SK-N-SH (cell line): ENCODE results near the gene VTCN1. TPM values are rescaled to one million over a fixed set of nuclear protein-coding genes. Genes with fewer than 3 reads are reported as not detected.

Experiments used
- CTCF ChIA-PET: fragments of 300-600, 350-600 bp; formaldehyde crosslinking; extraction: SDS; loops from one replicate; lab custom pipeline; 2021; lab: Yijun Ruan, JAX
- POLR2A ChIA-PET: fragments of 350-600 bp; sonication (Branson Sonifier 250); formaldehyde crosslinking; extraction: SDS; loops from one replicate; lab custom pipeline; 2020; ENCODE audit warnings: antibody characterized with exemption, inconsistent platforms; lab: Yijun Ruan, JAX
- DNase-seq: peaks from one replicate; pipeline ENCODE4 v3.0.0; 2012
- H2AFZ ChIP-seq: fragments of 200-600 bp; sonication (generic); 2 replicates; pipeline ENCODE4 v1.8.1; 2016; ENCODE audit warnings: antibody characterized with exemption, mild to moderate bottlenecking, low read depth
- H3F3A ChIP-seq: fragments of 200-600 bp; sonication (generic); replicated peaks from 2 replicates; pipeline ENCODE3; 2016; ENCODE audit warnings: antibody characterized with exemption, mild to moderate bottlenecking; ENCODE audit not compliant: insufficient read depth
- H3K27ac ChIP-seq, 2 experiments: fragments of 200-500 bp in 1 of 2; fragments of 200-600 bp in 1 of 2; sonication (Bioruptor generic) in 1 of 2; sonication (generic), shearing (Covaris generic) in 1 of 2; 2 replicates each; pipeline versions ENCODE4 v1.5.1 to v1.6.1; 2014 to 2016; ENCODE audit warnings: low read depth in 2 of 2, inconsistent platforms in 1 of 2, low read length in 1 of 2, mild to moderate bottlenecking in 1 of 2, mixed read lengths in 1 of 2
- H3K27me3 ChIP-seq: fragments of 200-600 bp; sonication (generic), shearing (Covaris generic); 2 replicates; pipeline ENCODE4 v1.6.1; 2016; ENCODE audit warnings: mixed run types; ENCODE audit not compliant: insufficient read depth
- H3K36me3 ChIP-seq, 2 experiments: fragments of 200-500 bp in 1 of 2; fragments of 200-600 bp in 1 of 2; sonication (Bioruptor generic) in 1 of 2; sonication (generic) in 1 of 2; replicated peaks in 1 of 2; 2 replicates each; pipeline versions ENCODE3 to v1.5.1; 2014 to 2016; ENCODE audit warnings: low read length in 1 of 2, mild to moderate bottlenecking in 1 of 2; ENCODE audit not compliant: insufficient read depth in 2 of 2, control insufficient read depth in 1 of 2
- H3K4me1 ChIP-seq, 2 experiments: fragments of 200-500 bp in 1 of 2; fragments of 200-600 bp in 1 of 2; sonication (Bioruptor generic) in 1 of 2; sonication (generic), shearing (Covaris generic) in 1 of 2; 2 replicates each; pipeline versions ENCODE4 v1.5.1 to v1.6.1; 2014 to 2016; ENCODE audit warnings: low read depth in 1 of 2, low read length in 1 of 2, mixed run types in 1 of 2; ENCODE audit not compliant: insufficient read depth in 2 of 2, control insufficient read depth in 1 of 2
- H3K4me2 ChIP-seq: fragments of 200-600 bp; sonication (generic), shearing (Covaris generic); 2 replicates; pipeline ENCODE4 v1.6.1; 2017; ENCODE audit warnings: mixed run types
- H3K4me3 ChIP-seq, 2 experiments: fragments of 200-500 bp in 1 of 2; fragments of 200-600 bp in 1 of 2; sonication (Bioruptor generic) in 1 of 2; sonication (generic), shearing (Covaris generic) in 1 of 2; 2 replicates each; pipeline versions ENCODE4 v1.5.1 to v1.8.1; 2014 to 2016; ENCODE audit warnings: low read depth in 2 of 2, inconsistent platforms in 1 of 2, low read length in 1 of 2, mild to moderate bottlenecking in 1 of 2, mixed read lengths in 1 of 2, moderate library complexity in 1 of 2
- H3K79me2 ChIP-seq: fragments of 200-600 bp; sonication (generic); 2 replicates; pipeline ENCODE4 v1.8.1; 2017; ENCODE audit warnings: mild to moderate bottlenecking; ENCODE audit not compliant: insufficient read depth
- H3K9ac ChIP-seq: fragments of 200-600 bp; sonication (generic); 2 replicates; pipeline ENCODE4 v1.6.1; 2017; ENCODE audit warnings: mixed run types
- H3K9me2 ChIP-seq: fragments of 200-600 bp; sonication (generic); 2 replicates; pipeline ENCODE4 v1.6.1; 2017; ENCODE audit warnings: mixed run types
- H3K9me3 ChIP-seq: fragments of 200-600 bp; sonication (generic); 2 replicates; pipeline ENCODE4 v1.6.1; 2017; ENCODE audit warnings: mixed run types, mild to moderate bottlenecking, moderate library complexity
- H4K20me1 ChIP-seq: fragments of 200-600 bp; sonication (generic); 2 replicates; pipeline ENCODE4 v1.6.1; 2017; ENCODE audit warnings: mild to moderate bottlenecking, mixed run types; ENCODE audit not compliant: insufficient read depth
- CTCF ChIP-seq: fragments of 200-600 bp; sonication (generic); IDR thresholded peaks from 2 replicates; pipeline ENCODE4 v1.6.1; 2017; ENCODE audit warnings: antibody characterized with exemption, mild to moderate bottlenecking, moderate library complexity
- ELF1 ChIP-seq: IDR thresholded peaks from 2 replicates; pipeline ENCODE4 v1.4.0; 2012
- EZH2phosphoT487 ChIP-seq: fragments of 200-600 bp; sonication (generic); IDR thresholded peaks from 2 replicates; pipeline ENCODE4 v1.6.1; 2017; ENCODE audit warnings: low read depth, mixed run types, mild to moderate bottlenecking, antibody characterized with exemption, moderate library complexity, borderline replicate concordance
- FOSL2 ChIP-seq: IDR thresholded peaks from 2 replicates; pipeline ENCODE4 v1.4.0; 2012; ENCODE audit warnings: low read depth, mild to moderate bottlenecking, moderate library complexity, borderline replicate concordance
- FOXJ3 ChIP-seq: sonication (generic); formaldehyde crosslinking; IDR thresholded peaks from 2 replicates; pipeline ENCODE4 v1.5.1; 2020; ENCODE audit warnings: mild to moderate bottlenecking, missing genetic modification reagents
- GATA2 ChIP-seq: sonication (generic); formaldehyde crosslinking; IDR thresholded peaks from 2 replicates; pipeline ENCODE4 v1.5.0; 2020; ENCODE audit warnings: mild to moderate bottlenecking, missing genetic modification reagents
- JUND ChIP-seq: IDR thresholded peaks from 2 replicates; pipeline ENCODE4 v1.4.0; 2012
- MAX ChIP-seq: IDR thresholded peaks from 2 replicates; pipeline ENCODE4 v1.4.0; 2012; ENCODE audit warnings: low read depth
- MEF2A ChIP-seq: IDR thresholded peaks from 2 replicates; pipeline ENCODE4 v1.4.0; 2012; ENCODE audit warnings: low read depth, borderline replicate concordance
- NFIC ChIP-seq: IDR thresholded peaks from 2 replicates; pipeline ENCODE4 v1.4.0; 2012; ENCODE audit warnings: borderline replicate concordance
- POLR2AphosphoS5 ChIP-seq: IDR thresholded peaks from 2 replicates; pipeline ENCODE4 v1.6.1; 2012; ENCODE audit warnings: low read depth, low read length
- RAD21 ChIP-seq: IDR thresholded peaks from 2 replicates; pipeline ENCODE4 v1.6.1; 2012; ENCODE audit warnings: mild to moderate bottlenecking, low read length
- REST ChIP-seq: IDR thresholded peaks from 2 replicates; pipeline ENCODE4 v1.6.1; 2012; ENCODE audit warnings: mild to moderate bottlenecking, low read depth, low read length, moderate library complexity
- RFX5 ChIP-seq: IDR thresholded peaks from 2 replicates; pipeline ENCODE4 v1.6.1; 2012; ENCODE audit warnings: mild to moderate bottlenecking, improper control_type of control experiment, low read length
- RXRA ChIP-seq: IDR thresholded peaks from 2 replicates; pipeline ENCODE4 v1.4.0; 2012; ENCODE audit warnings: low read depth, mild to moderate bottlenecking, borderline replicate concordance
- SIN3A ChIP-seq: IDR thresholded peaks from 2 replicates; pipeline ENCODE4 v1.6.1; 2012; ENCODE audit warnings: low read depth, mild to moderate bottlenecking, low read length, moderate library complexity, borderline replicate concordance
- TCF12 ChIP-seq: IDR thresholded peaks from 2 replicates; pipeline ENCODE4 v1.4.0; 2012
- TEAD4 ChIP-seq: IDR thresholded peaks from 2 replicates; pipeline ENCODE4 v1.4.0; 2012; ENCODE audit warnings: mild to moderate bottlenecking, borderline replicate concordance; ENCODE audit not compliant: insufficient read depth
- USF1 ChIP-seq: IDR thresholded peaks from 2 replicates; pipeline ENCODE4 v1.4.0; 2012; ENCODE audit warnings: low read depth, borderline replicate concordance
- YY1 ChIP-seq: IDR thresholded peaks from 2 replicates; pipeline ENCODE4 v1.4.0; 2012; ENCODE audit warnings: low read depth, mild to moderate bottlenecking
- ZBTB33 ChIP-seq: IDR thresholded peaks from 2 replicates; pipeline ENCODE4 v1.4.0; 2012; ENCODE audit warnings: low read depth, borderline replicate concordance
- WGBS: methylation state at CpG from one replicate; pipeline ENCODE4 v1.1.6; 2017; ENCODE audit warnings: low lambda C conversion rate; 5-methylcytosine and 5-hydroxymethylcytosine counted together
- polyA plus RNA-seq, 3 experiments: library from polyadenylated mRNA; depleted of rRNA; stranded (reverse); fragments of >200 nt; gene quantifications; 2 replicates each; pipeline ENCODE4 v1.2.3, GENCODE V29; 2012

VTCN1 gene
- polyA plus RNA-seq, 1 of the 3 experiments (the other 2 are of a cell fraction) = not detected

GRCh38 chr1:117216718-117217117, 6.0 kb upstream of the VTCN1 start:
- Histone ChIP-seq H3K9me3 (no peaks in the 10 kb centered on the region), H2AFZ (no peak overlapping the region), H3K27me3 (no peaks in the 10 kb centered on the region), H3K4me2 (no peak overlapping the region), H3F3A (no peaks in the 10 kb centered on the region), H3K36me3 (no peaks in the 10 kb centered on the region), H3K79me2 (no peaks in the 10 kb centered on the region), H4K20me1 (no peaks in the 10 kb centered on the region), H3K9ac (no peak overlapping the region), H3K9me2 (no peaks in the 10 kb centered on the region), H3K4me1 (no peaks in the 10 kb centered on the region; a peak in 1 of 4 replicates), H3K27ac (no peak overlapping the region), H3K4me3 (no peak overlapping the region)
- POLR2A ChIA-PET = no interaction called here
- TF ChIP-seq GATA2 (CRISPR knock-in tag) (no peak), EZH2phosphoT487 (no peak), SIN3A (no peak), USF1 (no peak), MAX (no peak), RFX5 (no peak), POLR2AphosphoS5 (no peak), FOXJ3 (CRISPR knock-in tag) (no peak), REST (no peak)
- WGBS = 11% methylated on average over 4 of the region's 4 CpGs
- no peak for DNase-seq
- CTCF ChIA-PET = no interaction called here

GRCh38 chr1:117215733-117216462, 5.2 kb upstream of the VTCN1 start:
- Histone ChIP-seq H3K4me3 (no peak overlapping the region), H2AFZ (no peak overlapping the region), H3F3A (no peaks in the 10 kb centered on the region), H3K4me2 (no peak overlapping the region), H3K27me3 (no peaks in the 10 kb centered on the region), H3K9me3 (no peaks in the 10 kb centered on the region), H3K36me3 (no peaks in the 10 kb centered on the region), H3K27ac (no peak overlapping the region), H4K20me1 (no peaks in the 10 kb centered on the region), H3K79me2 (no peaks in the 10 kb centered on the region), H3K9ac (no peak overlapping the region), H3K4me1 (no peaks in the 10 kb centered on the region; a peak in 1 of 4 replicates), H3K9me2 (no peaks in the 10 kb centered on the region)
- POLR2A ChIA-PET = no interaction called here
- WGBS = 55% methylated on average over 11 of the region's 12 CpGs
- CTCF ChIA-PET = no interaction called here
- no peak for TF ChIP-seq RAD21
- TF ChIP-seq CTCF = no peak
- no peak for TF ChIP-seq TEAD4
- TF ChIP-seq SIN3A = no peak
- TF ChIP-seq YY1 = no peak
- no peak for TF ChIP-seq MEF2A
- no peak for TF ChIP-seq NFIC
- no peak for TF ChIP-seq TCF12
- TF ChIP-seq RXRA = no peak
- TF ChIP-seq ZBTB33 = no peak
- TF ChIP-seq JUND = no peak
- TF ChIP-seq EZH2phosphoT487 = no peak
- TF ChIP-seq FOSL2 = no peak
- no peak for TF ChIP-seq ELF1
- DNase-seq = no peak
